SK-N-SH (cell line): ENCODE results near the gene UNC5B. TPM values are rescaled to one million over a fixed set of nuclear protein-coding genes. Genes with fewer than 3 reads are reported as not detected.

Experiments used
- CTCF ChIA-PET: fragments of 300-600, 350-600 bp; formaldehyde crosslinking; extraction: SDS; loops from one replicate; lab custom pipeline; 2021; lab: Yijun Ruan, JAX
- POLR2A ChIA-PET: fragments of 350-600 bp; sonication (Branson Sonifier 250); formaldehyde crosslinking; extraction: SDS; loops from one replicate; lab custom pipeline; 2020; ENCODE audit warnings: antibody characterized with exemption, inconsistent platforms; lab: Yijun Ruan, JAX
- DNase-seq: peaks from one replicate; pipeline ENCODE4 v3.0.0; 2012
- H2AFZ ChIP-seq: fragments of 200-600 bp; sonication (generic); 2 replicates; pipeline ENCODE4 v1.8.1; 2016; ENCODE audit warnings: antibody characterized with exemption, mild to moderate bottlenecking, low read depth
- H3F3A ChIP-seq: fragments of 200-600 bp; sonication (generic); replicated peaks from 2 replicates; pipeline ENCODE3; 2016; ENCODE audit warnings: antibody characterized with exemption, mild to moderate bottlenecking; ENCODE audit not compliant: insufficient read depth
- H3K27ac ChIP-seq, 2 experiments: fragments of 200-500 bp in 1 of 2; fragments of 200-600 bp in 1 of 2; sonication (Bioruptor generic) in 1 of 2; sonication (generic), shearing (Covaris generic) in 1 of 2; 2 replicates each; pipeline versions ENCODE4 v1.5.1 to v1.6.1; 2014 to 2016; ENCODE audit warnings: low read depth in 2 of 2, inconsistent platforms in 1 of 2, low read length in 1 of 2, mild to moderate bottlenecking in 1 of 2, mixed read lengths in 1 of 2
- H3K27me3 ChIP-seq: fragments of 200-600 bp; sonication (generic), shearing (Covaris generic); 2 replicates; pipeline ENCODE4 v1.6.1; 2016; ENCODE audit warnings: mixed run types; ENCODE audit not compliant: insufficient read depth
- H3K36me3 ChIP-seq, 2 experiments: fragments of 200-500 bp in 1 of 2; fragments of 200-600 bp in 1 of 2; sonication (Bioruptor generic) in 1 of 2; sonication (generic) in 1 of 2; replicated peaks in 1 of 2; 2 replicates each; pipeline versions ENCODE3 to v1.5.1; 2014 to 2016; ENCODE audit warnings: low read length in 1 of 2, mild to moderate bottlenecking in 1 of 2; ENCODE audit not compliant: insufficient read depth in 2 of 2, control insufficient read depth in 1 of 2
- H3K4me1 ChIP-seq, 2 experiments: fragments of 200-500 bp in 1 of 2; fragments of 200-600 bp in 1 of 2; sonication (Bioruptor generic) in 1 of 2; sonication (generic), shearing (Covaris generic) in 1 of 2; 2 replicates each; pipeline versions ENCODE4 v1.5.1 to v1.6.1; 2014 to 2016; ENCODE audit warnings: low read depth in 1 of 2, low read length in 1 of 2, mixed run types in 1 of 2; ENCODE audit not compliant: insufficient read depth in 2 of 2, control insufficient read depth in 1 of 2
- H3K4me2 ChIP-seq: fragments of 200-600 bp; sonication (generic), shearing (Covaris generic); 2 replicates; pipeline ENCODE4 v1.6.1; 2017; ENCODE audit warnings: mixed run types
- H3K4me3 ChIP-seq, 2 experiments: fragments of 200-500 bp in 1 of 2; fragments of 200-600 bp in 1 of 2; sonication (Bioruptor generic) in 1 of 2; sonication (generic), shearing (Covaris generic) in 1 of 2; 2 replicates each; pipeline versions ENCODE4 v1.5.1 to v1.8.1; 2014 to 2016; ENCODE audit warnings: low read depth in 2 of 2, inconsistent platforms in 1 of 2, low read length in 1 of 2, mild to moderate bottlenecking in 1 of 2, mixed read lengths in 1 of 2, moderate library complexity in 1 of 2
- H3K79me2 ChIP-seq: fragments of 200-600 bp; sonication (generic); 2 replicates; pipeline ENCODE4 v1.8.1; 2017; ENCODE audit warnings: mild to moderate bottlenecking; ENCODE audit not compliant: insufficient read depth
- H3K9ac ChIP-seq: fragments of 200-600 bp; sonication (generic); 2 replicates; pipeline ENCODE4 v1.6.1; 2017; ENCODE audit warnings: mixed run types
- H3K9me2 ChIP-seq: fragments of 200-600 bp; sonication (generic); 2 replicates; pipeline ENCODE4 v1.6.1; 2017; ENCODE audit warnings: mixed run types
- H3K9me3 ChIP-seq: fragments of 200-600 bp; sonication (generic); 2 replicates; pipeline ENCODE4 v1.6.1; 2017; ENCODE audit warnings: mixed run types, mild to moderate bottlenecking, moderate library complexity
- H4K20me1 ChIP-seq: fragments of 200-600 bp; sonication (generic); 2 replicates; pipeline ENCODE4 v1.6.1; 2017; ENCODE audit warnings: mild to moderate bottlenecking, mixed run types; ENCODE audit not compliant: insufficient read depth
- EZH2phosphoT487 ChIP-seq: fragments of 200-600 bp; sonication (generic); IDR thresholded peaks from 2 replicates; pipeline ENCODE4 v1.6.1; 2017; ENCODE audit warnings: low read depth, mixed run types, mild to moderate bottlenecking, antibody characterized with exemption, moderate library complexity, borderline replicate concordance
- FOSL2 ChIP-seq: IDR thresholded peaks from 2 replicates; pipeline ENCODE4 v1.4.0; 2012; ENCODE audit warnings: low read depth, mild to moderate bottlenecking, moderate library complexity, borderline replicate concordance
- FOXM1 ChIP-seq: IDR thresholded peaks from 2 replicates; pipeline ENCODE4 v1.4.0; 2012; ENCODE audit warnings: low read depth, mild to moderate bottlenecking
- GATA2 ChIP-seq: sonication (generic); formaldehyde crosslinking; IDR thresholded peaks from 2 replicates; pipeline ENCODE4 v1.5.0; 2020; ENCODE audit warnings: mild to moderate bottlenecking, missing genetic modification reagents
- IRF3 ChIP-seq: fragments of 150-350 bp; IDR thresholded peaks from 2 replicates; pipeline ENCODE4 v1.6.1; 2016; ENCODE audit warnings: mild to moderate bottlenecking, low read depth, low read length
- JUND ChIP-seq: IDR thresholded peaks from 2 replicates; pipeline ENCODE4 v1.4.0; 2012
- MEF2A ChIP-seq: IDR thresholded peaks from 2 replicates; pipeline ENCODE4 v1.4.0; 2012; ENCODE audit warnings: low read depth, borderline replicate concordance
- NFIC ChIP-seq: IDR thresholded peaks from 2 replicates; pipeline ENCODE4 v1.4.0; 2012; ENCODE audit warnings: borderline replicate concordance
- NRF1 ChIP-seq: IDR thresholded peaks from 2 replicates; pipeline ENCODE4 v1.6.1; 2012; ENCODE audit warnings: low read depth, mild to moderate bottlenecking, low read length
- PBX3 ChIP-seq: IDR thresholded peaks from 2 replicates; pipeline ENCODE4; 2012
- POLR2AphosphoS5 ChIP-seq: IDR thresholded peaks from 2 replicates; pipeline ENCODE4 v1.6.1; 2012; ENCODE audit warnings: low read depth, low read length
- RAD21 ChIP-seq: IDR thresholded peaks from 2 replicates; pipeline ENCODE4 v1.6.1; 2012; ENCODE audit warnings: mild to moderate bottlenecking, low read length
- RCOR1 ChIP-seq: fragments of 150-350 bp; IDR thresholded peaks from 2 replicates; pipeline ENCODE4 v1.6.1; 2017; ENCODE audit warnings: antibody characterized with exemption, low read length
- RXRA ChIP-seq: IDR thresholded peaks from 2 replicates; pipeline ENCODE4 v1.4.0; 2012; ENCODE audit warnings: low read depth, mild to moderate bottlenecking, borderline replicate concordance
- SMC3 ChIP-seq: IDR thresholded peaks from 2 replicates; pipeline ENCODE4 v1.6.1; 2012; ENCODE audit warnings: low read depth, low read length, improper control_type of control experiment
- TCF12 ChIP-seq: IDR thresholded peaks from 2 replicates; pipeline ENCODE4 v1.4.0; 2012
- USF1 ChIP-seq: IDR thresholded peaks from 2 replicates; pipeline ENCODE4 v1.4.0; 2012; ENCODE audit warnings: low read depth, borderline replicate concordance
- whole genome bisulfite sequencing: methylation state at CpG from one replicate; pipeline ENCODE4 v1.1.6; 2017; ENCODE audit warnings: low lambda C conversion rate; 5-methylcytosine and 5-hydroxymethylcytosine counted together
- polyA plus RNA-seq, 3 experiments: library from polyadenylated mRNA; depleted of rRNA; stranded (reverse); fragments of >200 nt; gene quantifications; 2 replicates each; pipeline ENCODE4 v1.2.3, GENCODE V29; 2012
- TF ChIP-seq, protein P1 (sequence below): IDR thresholded peaks from 2 replicates; pipeline ENCODE4 v1.6.1; 2012; ENCODE audit warnings: mild to moderate bottlenecking, low read depth, low read length, moderate library complexity
- TF ChIP-seq, protein P2 (sequence below): IDR thresholded peaks from 2 replicates; pipeline ENCODE4 v1.4.0; 2012; ENCODE audit warnings: low read depth

The UNC5B gene
- polyA plus RNA-seq, 1 of the 3 experiments (the other 2 are of a cell fraction) = 13.8 TPM

- DNase-seq = no peak
- H4K20me1 ChIP-seq = no peaks in the 10 kb centered on the region
- H3K4me3 ChIP-seq = no peak overlapping the region
- no peak overlapping the region; a peak in 1 of 4 replicates for H3K27ac ChIP-seq
- no peaks in the 10 kb centered on the region for H3K27me3 ChIP-seq
- 73% methylated on average over 12 of the region's 14 CpGs for WGBS
- no peak overlapping the region for H3K4me2 ChIP-seq
- H3K4me1 ChIP-seq = peaks cover 0 to 10% of the 10 kb centered on the region in 2 experiments; a peak in 1 of 4 replicates
- H3K36me3 ChIP-seq = no peaks in the 10 kb centered on the region
- POLR2A ChIA-PET = no interaction called here
- no peaks in the 10 kb centered on the region for H3F3A ChIP-seq
- no peak overlapping the region for H3K9ac ChIP-seq
- TF ChIP-seq GATA2 (CRISPR knock-in tag) = no peak
- no peak for TF ChIP-seq NRF1
- no peak for TF ChIP-seq PBX3
- TF ChIP-seq RXRA = no peak
- no peak for TF ChIP-seq POLR2AphosphoS5
- no peak for TF ChIP-seq JUND
- no peak for TF ChIP-seq RCOR1
- no peak for TF ChIP-seq FOSL2
- no peak for TF ChIP-seq IRF3
- H3K9me2 ChIP-seq = no peaks in the 10 kb centered on the region
- no peak overlapping the region for H2AFZ ChIP-seq
- CTCF ChIA-PET = interaction anchor here (1.0 kb wide), 1 partner anchor 14 kb away, joined by 3 read pairs; no protein-coding TSS in a partner anchor
- H3K9me3 ChIP-seq = no peaks in the 10 kb centered on the region
- H3K79me2 ChIP-seq = no peaks in the 10 kb centered on the region
Measured at GRCh38 chr10:71347587-71348395, 135.4 kb downstream of the UNC5B start.

- DNase-seq = no peak
- Histone ChIP-seq H3K4me3 (no peak overlapping the region), H3F3A (no peaks in the 10 kb centered on the region), H3K9me3 (no peaks in the 10 kb centered on the region), H3K4me2 (no peak overlapping the region), H4K20me1 (no peaks in the 10 kb centered on the region), H3K9ac (no peak overlapping the region), H3K36me3 (no peaks in the 10 kb centered on the region), H3K27ac (no peak overlapping the region), H3K9me2 (no peaks in the 10 kb centered on the region), H3K27me3 (no peaks in the 10 kb centered on the region), H3K79me2 (no peaks in the 10 kb centered on the region), H3K4me1 (peaks cover 0 to 9% of the 10 kb centered on the region in 2 experiments; a peak in 1 of 4 replicates), H2AFZ (no peak overlapping the region)
- WGBS = 100% methylated on average over 1 of the region's 1 CpG
- ChIA-PET POLR2A (interaction anchor here (0.6 to 0.9 kb wide), 2 partner anchors 28 to 145 kb away, joined by 3 read pairs; no protein-coding TSS in a partner anchor), CTCF (no interaction called here)
- no peak for TF ChIP-seq USF1
- TF ChIP-seq, protein P1, sequence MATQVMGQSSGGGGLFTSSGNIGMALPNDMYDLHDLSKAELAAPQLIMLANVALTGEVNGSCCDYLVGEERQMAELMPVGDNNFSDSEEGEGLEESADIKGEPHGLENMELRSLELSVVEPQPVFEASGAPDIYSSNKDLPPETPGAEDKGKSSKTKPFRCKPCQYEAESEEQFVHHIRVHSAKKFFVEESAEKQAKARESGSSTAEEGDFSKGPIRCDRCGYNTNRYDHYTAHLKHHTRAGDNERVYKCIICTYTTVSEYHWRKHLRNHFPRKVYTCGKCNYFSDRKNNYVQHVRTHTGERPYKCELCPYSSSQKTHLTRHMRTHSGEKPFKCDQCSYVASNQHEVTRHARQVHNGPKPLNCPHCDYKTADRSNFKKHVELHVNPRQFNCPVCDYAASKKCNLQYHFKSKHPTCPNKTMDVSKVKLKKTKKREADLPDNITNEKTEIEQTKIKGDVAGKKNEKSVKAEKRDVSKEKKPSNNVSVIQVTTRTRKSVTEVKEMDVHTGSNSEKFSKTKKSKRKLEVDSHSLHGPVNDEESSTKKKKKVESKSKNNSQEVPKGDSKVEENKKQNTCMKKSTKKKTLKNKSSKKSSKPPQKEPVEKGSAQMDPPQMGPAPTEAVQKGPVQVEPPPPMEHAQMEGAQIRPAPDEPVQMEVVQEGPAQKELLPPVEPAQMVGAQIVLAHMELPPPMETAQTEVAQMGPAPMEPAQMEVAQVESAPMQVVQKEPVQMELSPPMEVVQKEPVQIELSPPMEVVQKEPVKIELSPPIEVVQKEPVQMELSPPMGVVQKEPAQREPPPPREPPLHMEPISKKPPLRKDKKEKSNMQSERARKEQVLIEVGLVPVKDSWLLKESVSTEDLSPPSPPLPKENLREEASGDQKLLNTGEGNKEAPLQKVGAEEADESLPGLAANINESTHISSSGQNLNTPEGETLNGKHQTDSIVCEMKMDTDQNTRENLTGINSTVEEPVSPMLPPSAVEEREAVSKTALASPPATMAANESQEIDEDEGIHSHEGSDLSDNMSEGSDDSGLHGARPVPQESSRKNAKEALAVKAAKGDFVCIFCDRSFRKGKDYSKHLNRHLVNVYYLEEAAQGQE = no peak
- no peak for TF ChIP-seq RCOR1
- TF ChIP-seq IRF3 = no peak
- no peak for TF ChIP-seq NRF1
- TF ChIP-seq SMC3 = no peak
- no peak for TF ChIP-seq MEF2A
- no peak for TF ChIP-seq NFIC
- TF ChIP-seq TCF12 = no peak
- no peak for TF ChIP-seq EZH2phosphoT487
- TF ChIP-seq RXRA = no peak
- TF ChIP-seq, protein P2, sequence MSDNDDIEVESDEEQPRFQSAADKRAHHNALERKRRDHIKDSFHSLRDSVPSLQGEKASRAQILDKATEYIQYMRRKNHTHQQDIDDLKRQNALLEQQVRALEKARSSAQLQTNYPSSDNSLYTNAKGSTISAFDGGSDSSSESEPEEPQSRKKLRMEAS = no peak
- no peak for TF ChIP-seq FOXM1
- no peak for TF ChIP-seq RAD21
Measured at GRCh38 chr10:71348850-71349249, 136.5 kb downstream of the UNC5B start.
